DND-41 (cell line): ENCODE measurements around the gene CLCA1.

ENCODE experiments used
- ATAC-seq: fragments of 200-7000 bp; cut with Tn5 transposase; 3 replicates; pipeline ENCODE4 v1.9.1; 2021; ENCODE audit warnings: low read depth; ENCODE audit not compliant: insufficient read depth
- DNase-seq: peaks from one replicate; pipeline ENCODE4 v3.0.0-alpha.2; 2020
- H2AFZ ChIP-seq: 2 replicates; pipeline ENCODE4 v1.6.0; 2012; ENCODE audit warnings: low read depth, low read length
- H3K27ac ChIP-seq: 2 replicates; pipeline ENCODE4 v1.5.1; 2012; ENCODE audit warnings: low read length, inconsistent platforms
- H3K27me3 ChIP-seq: fragments of 200-600 bp; sonication (generic); 2 replicates; pipeline ENCODE4 v1.6.0; 2012; ENCODE audit warnings: low read length, mild to moderate bottlenecking, inconsistent platforms; ENCODE audit not compliant: insufficient read depth, poor library complexity
- H3K36me3 ChIP-seq: 2 replicates; pipeline ENCODE4 v1.5.1; 2012; ENCODE audit warnings: low read length, inconsistent platforms; ENCODE audit not compliant: insufficient read depth
- H3K4me1 ChIP-seq: 2 replicates; pipeline ENCODE4 v1.5.1; 2012; ENCODE audit warnings: mild to moderate bottlenecking, low read length; ENCODE audit not compliant: insufficient read depth
- H3K4me2 ChIP-seq: 2 replicates; pipeline ENCODE4 v1.6.0; 2012; ENCODE audit warnings: mild to moderate bottlenecking, moderate library complexity, low read length, inconsistent platforms; ENCODE audit not compliant: insufficient read depth
- H3K4me3 ChIP-seq, 2 experiments: fragments of 200-600 bp in 1 of 2; shearing (Covaris generic) in 1 of 2; 2 replicates each; pipeline ENCODE4 v1.5.1; 2012 to 2016; ENCODE audit warnings: inconsistent platforms in 2 of 2, low read length in 2 of 2, mild to moderate bottlenecking in 2 of 2, low read depth in 1 of 2, moderate library complexity in 1 of 2
- H3K79me2 ChIP-seq: 2 replicates; pipeline ENCODE4 v1.6.0; 2012; ENCODE audit warnings: low read length, inconsistent platforms; ENCODE audit not compliant: insufficient read depth
- H3K9ac ChIP-seq: 2 replicates; pipeline ENCODE4 v1.6.0; 2012; ENCODE audit warnings: low read depth, mild to moderate bottlenecking, inconsistent platforms, low read length, moderate library complexity
- H3K9me3 ChIP-seq: 2 replicates; pipeline ENCODE4 v1.5.1; 2012; ENCODE audit warnings: low read length, moderate library complexity, mild to moderate bottlenecking, inconsistent platforms; ENCODE audit not compliant: insufficient read depth, severe bottlenecking
- H4K20me1 ChIP-seq: 2 replicates; pipeline ENCODE4 v1.6.0; 2012; ENCODE audit warnings: low read length; ENCODE audit not compliant: insufficient read depth
- CTCF ChIP-seq: IDR thresholded peaks from 2 replicates; pipeline ENCODE4 v1.5.1; 2012; ENCODE audit warnings: borderline replicate concordance, low read length, moderate library complexity, mild to moderate bottlenecking; ENCODE audit not compliant: poor library complexity, severe bottlenecking; ENCODE audit errors: extremely low read depth
- EZH2 ChIP-seq: IDR thresholded peaks from 3 replicates; pipeline ENCODE4 v1.6.1; 2012; ENCODE audit warnings: borderline replicate concordance, low read depth, mild to moderate bottlenecking, moderate library complexity, low read length, inconsistent platforms; ENCODE audit not compliant: severe bottlenecking

CLCA1 gene

GRCh38 chr1:86436041-86436440 is 32.7 kb upstream of the CLCA1 start:
- no peak for TF ChIP-seq CTCF
- TF ChIP-seq EZH2: no peak
- no peaks in the 10 kb centered on the region for H3K9me3 ChIP-seq
- DNase-seq (no peak), ATAC-seq (no peak)
- no peaks in the 10 kb centered on the region for H3K79me2 ChIP-seq
- no peak overlapping the region for H3K27ac ChIP-seq
- H3K4me2 ChIP-seq: no peak overlapping the region
- H3K4me1 ChIP-seq: peaks cover 2% of the 10 kb centered on the region; the same call in 1 of the 2 replicates
- H4K20me1 ChIP-seq: no peaks in the 10 kb centered on the region
- H3K36me3 ChIP-seq: no peaks in the 10 kb centered on the region
- no peak overlapping the region for H3K4me3 ChIP-seq
- H2AFZ ChIP-seq: no peak overlapping the region
- H3K27me3 ChIP-seq: no peaks in the 10 kb centered on the region
- H3K9ac ChIP-seq: no peak overlapping the region

- no peaks in the 10 kb centered on the region for H4K20me1 ChIP-seq
- TF ChIP-seq EZH2 (no peak), CTCF (no peak)
- H3K4me1 ChIP-seq: peaks cover 14% of the 10 kb centered on the region; the same call in 1 of the 2 replicates
- H3K27ac ChIP-seq: no peak overlapping the region
- ATAC-seq: peak; percentile 100
- H3K79me2 ChIP-seq: no peaks in the 10 kb centered on the region
- H3K4me3 ChIP-seq: no peak overlapping the region
- no peaks in the 10 kb centered on the region for H3K36me3 ChIP-seq
- no peaks in the 10 kb centered on the region for H3K27me3 ChIP-seq
- no peaks in the 10 kb centered on the region for H3K9me3 ChIP-seq
- peak; percentile 80 for DNase-seq
- H3K9ac ChIP-seq: no peak overlapping the region
- H3K4me2 ChIP-seq: no peak overlapping the region
- no peak overlapping the region for H2AFZ ChIP-seq
Measured at GRCh38 chr1:86441581-86441980, 27.1 kb upstream of the CLCA1 start.

GRCh38 chr1:86441997-86442396 is 26.7 kb upstream of the CLCA1 start:
- H3K4me1 ChIP-seq: peaks cover 14% of the 10 kb centered on the region; the same call in 1 of the 2 replicates
- H3K4me2 ChIP-seq: no peak overlapping the region
- H3K9ac ChIP-seq: no peak overlapping the region
- no peaks in the 10 kb centered on the region for H4K20me1 ChIP-seq
- H3K79me2 ChIP-seq: no peaks in the 10 kb centered on the region
- no peaks in the 10 kb centered on the region for H3K27me3 ChIP-seq
- DNase-seq (no peak), ATAC-seq (no peak)
- no peak overlapping the region for H2AFZ ChIP-seq
- H3K9me3 ChIP-seq: no peaks in the 10 kb centered on the region
- H3K4me3 ChIP-seq: no peak overlapping the region
- no peak overlapping the region for H3K27ac ChIP-seq
- TF ChIP-seq CTCF (no peak), EZH2 (no peak)
- H3K36me3 ChIP-seq: no peaks in the 10 kb centered on the region

- TF ChIP-seq CTCF (no peak), EZH2 (no peak)
- H3K79me2 ChIP-seq: no peaks in the 10 kb centered on the region
- H4K20me1 ChIP-seq: no peaks in the 10 kb centered on the region
- peaks cover 18% of the 10 kb centered on the region; the same call in 1 of the 2 replicates for H3K4me1 ChIP-seq
- no peak overlapping the region for H2AFZ ChIP-seq
- no peak overlapping the region for H3K4me3 ChIP-seq
- DNase-seq: peak; percentile 9
- H3K9ac ChIP-seq: no peak overlapping the region
- no peak overlapping the region for H3K27ac ChIP-seq
- no peaks in the 10 kb centered on the region for H3K36me3 ChIP-seq
- H3K4me2 ChIP-seq: no peak overlapping the region
- ATAC-seq: no peak; the same call in 2 of the 3 replicates
- no peaks in the 10 kb centered on the region for H3K9me3 ChIP-seq
- no peaks in the 10 kb centered on the region for H3K27me3 ChIP-seq
Measured at GRCh38 chr1:86445919-86446318, 22.8 kb upstream of the CLCA1 start.
